Measurements from ENCODE around the gene APAF1.

The APAF1 gene

GRCh38 chr12:98646294-98647090, 1.4 kb downstream of the APAF1 start:
- H3K4me3 ChIP-seq (ENCODE audit: low read depth, low read length): peak overlapping the region; percentile 98
- DNase-seq (ENCODE audit: low read depth): no peak
- TF ChIP-seq, protein P1, sequence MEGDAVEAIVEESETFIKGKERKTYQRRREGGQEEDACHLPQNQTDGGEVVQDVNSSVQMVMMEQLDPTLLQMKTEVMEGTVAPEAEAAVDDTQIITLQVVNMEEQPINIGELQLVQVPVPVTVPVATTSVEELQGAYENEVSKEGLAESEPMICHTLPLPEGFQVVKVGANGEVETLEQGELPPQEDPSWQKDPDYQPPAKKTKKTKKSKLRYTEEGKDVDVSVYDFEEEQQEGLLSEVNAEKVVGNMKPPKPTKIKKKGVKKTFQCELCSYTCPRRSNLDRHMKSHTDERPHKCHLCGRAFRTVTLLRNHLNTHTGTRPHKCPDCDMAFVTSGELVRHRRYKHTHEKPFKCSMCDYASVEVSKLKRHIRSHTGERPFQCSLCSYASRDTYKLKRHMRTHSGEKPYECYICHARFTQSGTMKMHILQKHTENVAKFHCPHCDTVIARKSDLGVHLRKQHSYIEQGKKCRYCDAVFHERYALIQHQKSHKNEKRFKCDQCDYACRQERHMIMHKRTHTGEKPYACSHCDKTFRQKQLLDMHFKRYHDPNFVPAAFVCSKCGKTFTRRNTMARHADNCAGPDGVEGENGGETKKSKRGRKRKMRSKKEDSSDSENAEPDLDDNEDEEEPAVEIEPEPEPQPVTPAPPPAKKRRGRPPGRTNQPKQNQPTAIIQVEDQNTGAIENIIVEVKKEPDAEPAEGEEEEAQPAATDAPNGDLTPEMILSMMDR (IDR thresholded peaks at IDR 0.05; ENCODE audit: low read depth, low read length, missing control alignments): peak; percentile 26

DNA sequence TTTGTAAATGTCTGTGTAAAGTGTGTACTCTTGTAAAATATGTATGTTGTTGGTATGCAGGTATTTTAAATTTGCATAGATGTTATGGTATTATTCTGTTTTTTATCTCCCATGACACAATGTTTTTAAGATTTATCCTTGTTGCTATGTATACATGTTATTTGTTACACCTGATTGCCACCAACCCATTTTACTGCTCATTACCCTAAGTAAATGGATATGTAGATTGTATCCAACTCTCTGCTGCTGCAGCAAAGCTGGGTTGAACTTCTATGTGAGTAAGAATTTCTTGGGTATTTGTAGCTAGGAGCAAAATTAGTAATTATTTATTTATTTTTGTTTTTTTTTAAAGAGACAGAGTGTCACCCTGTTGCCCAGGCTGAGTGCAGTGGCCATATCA, 6.2 kb downstream of the APAF1 start:
- TF ChIP-seq, protein P1 (IDR thresholded peaks at IDR 0.05; ENCODE audit: low read depth, low read length, missing control alignments): no peak
- no peak overlapping the region for H3K4me3 ChIP-seq (ENCODE audit: low read depth, low read length)
- DNase-seq (ENCODE audit: low read depth): no peak

DNA sequence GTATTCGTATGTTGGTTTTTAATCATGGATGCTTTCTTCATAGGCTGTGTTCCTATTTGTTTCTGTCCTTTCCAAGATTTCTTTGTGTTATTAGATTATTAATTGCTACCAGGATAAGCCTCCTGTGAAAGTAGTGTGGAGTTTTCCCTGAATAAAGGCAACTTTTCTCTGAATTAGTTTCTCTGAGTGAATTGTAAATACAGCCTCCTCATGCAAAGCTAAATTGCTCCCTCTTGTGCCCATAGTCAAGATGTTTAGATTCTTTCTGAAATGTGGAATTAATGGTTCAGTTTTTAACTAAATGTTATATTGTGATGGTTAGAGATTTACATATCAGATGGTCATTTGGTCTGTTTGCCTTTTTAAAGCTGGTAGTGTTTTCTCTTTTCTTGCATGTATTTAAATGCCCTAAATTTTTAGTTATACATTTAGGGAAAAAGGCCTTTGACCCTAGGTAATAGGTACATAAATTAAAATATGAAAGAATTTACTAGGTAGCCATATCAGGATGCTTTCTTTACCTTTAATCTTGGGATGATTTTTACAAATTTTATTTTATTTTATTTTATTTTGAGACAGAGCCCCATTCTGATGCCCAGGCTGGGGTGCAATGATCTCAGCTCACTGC, 8.9 kb downstream of the APAF1 start:
- TF ChIP-seq, protein P1 (IDR thresholded peaks at IDR 0.05; ENCODE audit: low read depth, low read length, missing control alignments): peak; percentile 37
- DNase-seq (ENCODE audit: low read depth): no peak
- H3K4me3 ChIP-seq (ENCODE audit: low read depth, low read length): no peak overlapping the region

GRCh38 chr12:98656289-98657101, 11.4 kb downstream of the APAF1 start:
- DNase-seq (ENCODE audit: low read depth): no peak
- no peak overlapping the region for H3K4me3 ChIP-seq (ENCODE audit: low read depth, low read length)
- TF ChIP-seq, protein P1 (IDR thresholded peaks at IDR 0.05; ENCODE audit: low read depth, low read length, missing control alignments): no peak

GRCh38 chr12:98660521-98660920, 15.4 kb downstream of the APAF1 start:
- TF ChIP-seq, protein P1 (IDR thresholded peaks at IDR 0.05; ENCODE audit: low read depth, low read length, missing control alignments): no peak
- H3K4me3 ChIP-seq (ENCODE audit: low read depth, low read length): no peak overlapping the region
- DNase-seq (ENCODE audit: low read depth): no peak

GRCh38 chr12:98669751-98670150, 24.7 kb downstream of the APAF1 start:
- TF ChIP-seq, protein P1 (IDR thresholded peaks at IDR 0.05; ENCODE audit: low read depth, low read length, missing control alignments): no peak
- no peak overlapping the region for H3K4me3 ChIP-seq (ENCODE audit: low read depth, low read length)
- no peak for DNase-seq (ENCODE audit: low read depth)
